Measurements from ENCODE around the gene DLG1.
"Not testable (repeated sequence)": the region's sequence is repeated elsewhere in the genome, so short reads cannot be mapped to it uniquely, and the experiment has no call there.

Gene DLG1

DNA sequence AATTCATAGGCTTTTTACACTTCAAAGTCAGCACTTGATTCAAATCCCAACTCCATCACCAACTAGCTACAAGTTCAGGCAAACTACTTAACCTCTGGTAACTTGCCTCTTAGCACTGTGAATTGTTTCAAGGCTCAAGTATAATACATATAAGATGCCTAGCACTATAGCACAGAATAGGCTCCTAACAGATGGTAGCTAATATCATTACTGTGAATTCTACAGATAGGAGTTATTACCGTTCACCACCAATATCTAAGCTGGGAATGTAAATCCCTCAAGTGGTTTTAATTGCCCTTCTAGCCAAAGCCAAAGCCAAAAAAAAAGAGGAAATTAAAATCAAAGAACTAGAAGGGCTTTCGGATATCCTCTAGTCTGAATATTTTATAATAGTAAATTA, 15.4 kb downstream of the DLG1 start:
- H3K27me3 Mint-ChIP-seq, result no peaks in the 10 kb centered on the region
- peaks cover 77% of the 10 kb centered on the region for H3K36me3 Mint-ChIP-seq (ENCODE audit: low read depth)
- no peaks in the 10 kb centered on the region for H3K9me3 Mint-ChIP-seq
- peaks cover 35% of the 10 kb centered on the region for H3K4me1 Mint-ChIP-seq (ENCODE audit: low read depth)
- DNase-seq, result no peak
- H3K27ac Mint-ChIP-seq, result no peak overlapping the region
- H3K4me3 Mint-ChIP-seq, result no peak overlapping the region

- Mint-ChIP-seq H3K27ac (peak overlapping the region; percentile 77), H3K4me1 (ENCODE audit: low read depth) (peaks cover 35% of the 10 kb centered on the region), H3K4me3 (no peak overlapping the region), H3K36me3 (ENCODE audit: low read depth) (peaks cover 77% of the 10 kb centered on the region), H3K27me3 (no peaks in the 10 kb centered on the region), H3K9me3 (no peaks in the 10 kb centered on the region)
- no peak for DNase-seq
These were observed 16.6 kb downstream of the DLG1 start for GRCh38 chr3:197281849-197282248.

- Mint-ChIP-seq H3K27ac (no peak overlapping the region), H3K9me3 (no peaks in the 10 kb centered on the region), H3K36me3 (ENCODE audit: low read depth) (peaks cover 69% of the 10 kb centered on the region), H3K4me3 (no peak overlapping the region), H3K27me3 (no peaks in the 10 kb centered on the region), H3K4me1 (ENCODE audit: low read depth) (peaks cover 37% of the 10 kb centered on the region)
- DNase-seq, result no peak
These were observed 18.3 kb downstream of the DLG1 start for GRCh38 chr3:197280156-197280555.

DNA sequence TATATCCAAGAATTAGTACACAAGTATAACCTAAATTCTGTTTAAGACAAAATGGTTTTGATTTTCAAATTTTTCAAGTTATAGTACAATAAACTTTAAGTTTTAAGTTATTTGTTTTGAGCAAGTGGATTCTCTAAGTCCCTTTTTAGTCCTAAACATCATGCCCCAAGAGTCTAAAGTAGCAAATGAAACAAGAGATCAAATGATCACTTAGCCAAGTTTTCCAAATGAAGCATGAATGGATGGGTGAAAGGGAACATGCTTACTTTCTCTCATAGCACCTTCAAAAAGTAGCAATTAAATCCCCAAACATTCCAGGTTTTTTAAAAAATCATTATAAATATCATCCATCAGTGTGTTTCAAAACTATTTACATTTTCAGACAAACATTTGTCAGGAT, 19.5 kb downstream of the DLG1 start:
- no peaks in the 10 kb centered on the region for H3K27me3 Mint-ChIP-seq
- peaks cover 42% of the 10 kb centered on the region for H3K4me1 Mint-ChIP-seq (ENCODE audit: low read depth)
- no peaks in the 10 kb centered on the region for H3K9me3 Mint-ChIP-seq
- peaks cover 68% of the 10 kb centered on the region for H3K36me3 Mint-ChIP-seq (ENCODE audit: low read depth)
- no peak overlapping the region for H3K27ac Mint-ChIP-seq
- no peak for DNase-seq
- no peak overlapping the region for H3K4me3 Mint-ChIP-seq

GRCh38 chr3:197276808-197277207, 21.6 kb downstream of the DLG1 start:
- H3K4me3 Mint-ChIP-seq, H3K9me3 Mint-ChIP-seq, H3K27ac Mint-ChIP-seq, DNase-seq, H3K27me3 Mint-ChIP-seq: not testable (repeated sequence)
- Mint-ChIP-seq H3K4me1 (ENCODE audit: low read depth) (peaks cover 51% of the 10 kb centered on the region), H3K36me3 (ENCODE audit: low read depth) (peaks cover 63% of the 10 kb centered on the region)

- Mint-ChIP-seq H3K27ac (no peak overlapping the region), H3K4me1 (ENCODE audit: low read depth) (peaks cover 65% of the 10 kb centered on the region), H3K36me3 (ENCODE audit: low read depth) (peaks cover 37% of the 10 kb centered on the region), H3K4me3 (no peak overlapping the region), H3K9me3 (no peaks in the 10 kb centered on the region), H3K27me3 (no peaks in the 10 kb centered on the region)
- no peak for DNase-seq
These were observed 27.7 kb downstream of the DLG1 start for GRCh38 chr3:197270558-197271317.

GRCh38 chr3:197269024-197269423, 29.4 kb downstream of the DLG1 start:
- Mint-ChIP-seq H3K4me3 (no peak overlapping the region), H3K9me3 (no peaks in the 10 kb centered on the region), H3K27me3 (no peaks in the 10 kb centered on the region), H3K27ac (no peak overlapping the region), H3K36me3 (ENCODE audit: low read depth) (peaks cover 30% of the 10 kb centered on the region), H3K4me1 (ENCODE audit: low read depth) (peaks cover 60% of the 10 kb centered on the region)
- DNase-seq, result no peak

DNA sequence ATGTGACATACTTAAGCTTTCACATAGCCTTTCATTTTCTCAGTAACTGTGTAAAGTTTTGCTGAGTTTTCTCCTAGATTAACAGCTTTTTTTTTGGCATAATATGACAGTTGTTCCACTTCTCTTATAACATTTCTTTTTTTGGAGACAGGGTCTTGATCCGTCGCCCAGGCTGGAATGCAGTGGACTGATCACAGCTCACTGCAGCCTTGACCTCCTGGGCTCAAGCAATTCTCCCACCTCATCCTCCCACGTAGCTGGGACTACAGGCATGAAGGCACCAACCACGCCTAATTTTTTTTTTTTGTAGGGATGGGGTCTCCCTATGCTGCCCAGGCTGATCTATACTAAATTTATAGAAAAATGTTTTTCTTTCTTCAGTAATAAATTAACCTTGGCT, 30.1 kb downstream of the DLG1 start:
- no peaks in the 10 kb centered on the region for H3K9me3 Mint-ChIP-seq
- no peak overlapping the region for H3K27ac Mint-ChIP-seq
- H3K4me1 Mint-ChIP-seq (ENCODE audit: low read depth), result peaks cover 55% of the 10 kb centered on the region
- no peak for DNase-seq
- no peaks in the 10 kb centered on the region for H3K27me3 Mint-ChIP-seq
- no peak overlapping the region for H3K4me3 Mint-ChIP-seq
- H3K36me3 Mint-ChIP-seq (ENCODE audit: low read depth), result peaks cover 28% of the 10 kb centered on the region

DNA sequence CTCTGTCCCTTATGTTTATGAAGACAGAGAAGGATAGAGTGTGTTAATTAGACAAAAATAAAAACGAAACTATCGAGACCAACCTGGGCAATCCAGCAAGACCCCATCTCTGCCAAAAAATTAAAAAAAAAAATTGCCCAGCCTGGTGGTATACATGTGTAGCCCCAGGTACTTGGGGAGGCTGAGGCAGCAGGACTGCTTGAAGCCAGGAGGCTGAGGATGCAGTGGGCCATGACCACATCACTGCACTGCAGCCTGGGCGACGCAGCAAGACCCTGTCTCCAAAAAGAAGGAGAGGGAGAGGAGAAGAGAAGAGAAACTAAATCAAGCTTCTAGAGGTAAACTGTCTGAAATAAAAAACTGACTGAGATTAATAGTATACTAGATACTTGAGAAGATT, 32.1 kb downstream of the DLG1 start:
- Mint-ChIP-seq H3K4me3 (no peak overlapping the region), H3K27me3 (no peaks in the 10 kb centered on the region), H3K4me1 (ENCODE audit: low read depth) (peaks cover 49% of the 10 kb centered on the region), H3K9me3 (no peaks in the 10 kb centered on the region), H3K27ac (no peak overlapping the region), H3K36me3 (ENCODE audit: low read depth) (peaks cover 30% of the 10 kb centered on the region)
- no peak for DNase-seq

DNA sequence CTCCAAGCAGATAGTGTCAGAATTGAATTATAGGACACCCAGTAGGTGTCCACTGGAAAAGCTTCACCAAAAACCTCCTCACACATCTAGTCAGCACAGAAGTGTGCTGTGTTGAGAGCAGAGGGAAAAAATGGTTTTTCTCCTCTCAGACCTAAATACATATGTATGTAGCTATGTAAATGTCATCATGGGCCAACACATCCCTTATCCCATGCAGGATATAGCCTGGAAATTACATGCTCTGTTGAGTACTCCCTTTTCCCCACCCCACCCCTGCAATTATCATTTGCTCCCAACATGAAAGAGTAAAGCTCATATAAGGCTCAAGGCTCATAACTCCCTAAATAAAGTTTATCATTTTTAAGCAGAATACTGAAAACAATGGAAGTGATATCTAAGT, 35.7 kb downstream of the DLG1 start:
- no peak overlapping the region for H3K4me3 Mint-ChIP-seq
- peaks cover 19% of the 10 kb centered on the region for H3K36me3 Mint-ChIP-seq (ENCODE audit: low read depth)
- H3K27me3 Mint-ChIP-seq, result no peaks in the 10 kb centered on the region
- DNase-seq, result no peak
- no peak overlapping the region for H3K27ac Mint-ChIP-seq
- no peaks in the 10 kb centered on the region for H3K9me3 Mint-ChIP-seq
- H3K4me1 Mint-ChIP-seq (ENCODE audit: low read depth), result peaks cover 56% of the 10 kb centered on the region

- H3K27me3 Mint-ChIP-seq, result no peaks in the 10 kb centered on the region
- H3K4me3 Mint-ChIP-seq, result no peak overlapping the region
- no peaks in the 10 kb centered on the region for H3K9me3 Mint-ChIP-seq
- H3K27ac Mint-ChIP-seq, result no peak overlapping the region
- no peak for DNase-seq
- H3K4me1 Mint-ChIP-seq (ENCODE audit: low read depth), result peaks cover 54% of the 10 kb centered on the region
- H3K36me3 Mint-ChIP-seq (ENCODE audit: low read depth), result peaks cover 18% of the 10 kb centered on the region
These were observed 37.3 kb downstream of the DLG1 start for GRCh38 chr3:197261164-197261509.

- Mint-ChIP-seq H3K27ac (no peak overlapping the region), H3K4me3 (no peak overlapping the region), H3K36me3 (ENCODE audit: low read depth) (peaks cover 17% of the 10 kb centered on the region), H3K9me3 (no peaks in the 10 kb centered on the region), H3K27me3 (no peaks in the 10 kb centered on the region), H3K4me1 (ENCODE audit: low read depth) (peaks cover 54% of the 10 kb centered on the region)
- DNase-seq, result no peak
These were observed 37.8 kb downstream of the DLG1 start for GRCh38 chr3:197260491-197261163.

- peaks cover 59% of the 10 kb centered on the region for H3K4me1 Mint-ChIP-seq (ENCODE audit: low read depth)
- peaks cover 15% of the 10 kb centered on the region for H3K36me3 Mint-ChIP-seq (ENCODE audit: low read depth)
- DNase-seq, result no peak
- H3K4me3 Mint-ChIP-seq, result no peak overlapping the region
- peak overlapping the region; percentile 1 for H3K27ac Mint-ChIP-seq
- no peaks in the 10 kb centered on the region for H3K27me3 Mint-ChIP-seq
- no peaks in the 10 kb centered on the region for H3K9me3 Mint-ChIP-seq
These were observed 39.3 kb downstream of the DLG1 start for GRCh38 chr3:197259096-197259495.

GRCh38 chr3:197258168-197258755, 40.1 kb downstream of the DLG1 start:
- peak overlapping the region; percentile 12 for H3K27ac Mint-ChIP-seq
- H3K4me3 Mint-ChIP-seq, result no peak overlapping the region
- DNase-seq, result no peak
- peaks cover 65% of the 10 kb centered on the region for H3K4me1 Mint-ChIP-seq (ENCODE audit: low read depth)
- peaks cover 9% of the 10 kb centered on the region for H3K36me3 Mint-ChIP-seq (ENCODE audit: low read depth)
- no peaks in the 10 kb centered on the region for H3K9me3 Mint-ChIP-seq
- H3K27me3 Mint-ChIP-seq, result no peaks in the 10 kb centered on the region

DNA sequence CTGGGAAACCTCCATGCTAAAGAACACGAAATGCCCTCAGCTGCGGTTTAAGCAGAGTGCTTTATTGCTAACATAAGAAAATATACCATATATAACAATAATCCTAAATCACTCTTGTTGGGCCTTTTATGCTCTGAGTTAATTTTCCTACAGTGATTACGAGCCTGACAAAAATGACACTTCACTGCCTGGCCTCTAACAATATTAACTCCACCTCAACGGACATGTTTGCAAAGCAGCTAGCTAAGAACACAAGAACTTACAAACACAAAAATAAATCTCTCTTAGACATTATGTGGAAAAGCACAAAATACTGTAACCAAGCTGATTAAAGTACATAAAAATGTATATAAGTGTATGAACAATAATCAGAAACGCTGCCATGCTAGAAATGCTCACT, 40.7 kb downstream of the DLG1 start:
- peaks cover 10% of the 10 kb centered on the region for H3K36me3 Mint-ChIP-seq (ENCODE audit: low read depth)
- H3K4me1 Mint-ChIP-seq (ENCODE audit: low read depth), result peaks cover 71% of the 10 kb centered on the region
- peak overlapping the region; percentile 12 for H3K27ac Mint-ChIP-seq
- DNase-seq, result no peak
- H3K4me3 Mint-ChIP-seq, result no peak overlapping the region
- no peaks in the 10 kb centered on the region for H3K27me3 Mint-ChIP-seq
- H3K9me3 Mint-ChIP-seq, result no peaks in the 10 kb centered on the region

Data from activated T-cell treated with anti-CD3 and anti-CD28 coated beads, Interleukin-2, amount 50 U/mL, for 24 hours (primary cell).